NCI-H460 (cell line): ENCODE measurements around the gene APOBEC3A. TPM values are rescaled to one million over a fixed set of nuclear protein-coding genes. Genes with fewer than 3 reads are reported as not detected.
"Not testable (repeated sequence)": the region's sequence is repeated elsewhere in the genome, so short reads cannot be mapped to it uniquely, and the experiment has no call there.

Experiments
- DNase-seq: peaks from one replicate; pipeline ENCODE4 v3.0.0-alpha.2; 2016; ENCODE audit warnings: low read depth; ENCODE audit errors: extremely low read depth
- total RNA-seq: library from RNA; depleted of rRNA; stranded (reverse); fragments of >200 nt; shearing (Covaris generic); gene quantifications from 2 replicates; pipeline ENCODE4 v1.2.3, GENCODE V29; 2014

The APOBEC3A gene
- total RNA-seq, 1 experiment from 2014 or later, result not detected

DNA sequence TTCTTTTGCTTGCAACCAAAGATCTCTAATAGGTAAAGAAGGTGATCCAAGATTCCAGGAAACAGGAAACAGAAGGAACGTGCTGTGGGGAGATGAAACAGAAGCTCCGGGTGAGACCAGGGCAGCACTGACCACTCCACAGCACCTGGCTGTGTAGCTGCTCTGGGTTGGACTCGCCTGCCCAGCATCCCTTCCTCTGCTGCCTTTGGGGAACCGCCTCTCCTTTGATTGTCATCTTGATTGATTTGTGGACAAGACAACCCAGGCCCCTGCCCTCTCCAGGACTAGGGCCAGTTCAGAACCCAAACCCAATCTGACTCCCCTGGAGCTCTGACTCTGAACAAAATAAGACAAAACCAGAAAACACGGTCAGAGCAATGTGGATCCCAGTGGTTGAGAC is 14.7 kb upstream of the APOBEC3A start:
- DNase-seq, result no peak

DNA sequence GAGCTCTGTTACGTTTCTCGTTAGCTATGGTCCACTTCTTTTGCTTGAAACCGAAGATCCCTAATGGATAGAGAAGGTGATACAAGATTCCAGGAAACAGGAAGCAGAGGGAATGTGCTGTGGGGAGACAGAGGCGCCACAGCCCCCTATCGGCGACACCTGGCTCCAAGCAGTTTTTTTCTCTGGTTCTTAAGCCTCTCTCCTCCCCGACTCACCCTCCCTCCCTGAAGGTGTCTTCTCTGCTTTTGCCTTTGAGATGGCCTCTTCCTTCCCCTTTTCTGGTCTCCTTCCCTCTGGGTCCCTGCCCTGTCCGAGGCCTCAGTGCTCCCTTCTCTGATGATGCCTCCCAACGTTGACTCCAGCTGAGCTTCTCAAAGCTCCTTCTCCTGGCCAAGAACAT is 14.2 kb upstream of the APOBEC3A start:
- no peak for DNase-seq

DNA sequence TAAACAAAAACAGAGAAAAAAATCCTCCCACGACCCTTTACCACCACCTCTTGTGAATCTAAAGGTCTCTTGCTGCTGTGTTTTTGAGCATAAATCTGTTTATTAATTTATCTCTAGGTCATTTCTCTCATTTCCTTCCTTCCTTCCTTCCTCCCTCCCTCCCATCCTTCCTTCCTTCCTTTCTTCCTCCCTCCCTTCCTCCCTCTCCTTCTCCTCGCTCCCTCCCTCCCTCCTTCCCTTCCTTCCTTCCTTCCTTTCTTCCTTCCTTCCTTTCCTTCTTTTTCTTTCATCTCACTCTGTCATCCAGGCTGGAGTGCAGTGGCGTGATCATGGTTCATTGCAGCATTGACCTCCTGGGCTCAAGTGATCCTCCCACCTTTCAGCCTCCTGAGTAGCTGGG is 13.5 kb upstream of the APOBEC3A start:
- no peak for DNase-seq

DNA sequence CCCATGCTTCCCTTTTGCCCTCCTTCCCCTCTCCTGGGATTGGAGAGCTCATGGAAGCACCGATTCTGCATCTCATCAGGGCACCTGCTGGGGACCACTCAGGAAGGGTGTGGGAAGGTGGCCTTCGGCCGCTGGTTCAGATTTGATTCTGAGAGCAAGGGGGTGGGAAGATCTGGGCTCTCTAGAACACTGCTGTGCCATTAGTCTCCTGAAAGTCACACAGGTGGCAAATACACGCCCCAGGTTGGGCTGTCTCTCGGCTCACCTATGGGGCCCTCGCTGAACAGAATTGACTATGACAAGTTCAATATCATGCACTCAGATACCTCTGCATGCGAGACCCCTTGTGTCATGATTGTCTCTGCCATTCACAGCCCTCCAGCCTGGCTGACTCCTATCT is 12.8 kb upstream of the APOBEC3A start:
- no peak for DNase-seq

DNA sequence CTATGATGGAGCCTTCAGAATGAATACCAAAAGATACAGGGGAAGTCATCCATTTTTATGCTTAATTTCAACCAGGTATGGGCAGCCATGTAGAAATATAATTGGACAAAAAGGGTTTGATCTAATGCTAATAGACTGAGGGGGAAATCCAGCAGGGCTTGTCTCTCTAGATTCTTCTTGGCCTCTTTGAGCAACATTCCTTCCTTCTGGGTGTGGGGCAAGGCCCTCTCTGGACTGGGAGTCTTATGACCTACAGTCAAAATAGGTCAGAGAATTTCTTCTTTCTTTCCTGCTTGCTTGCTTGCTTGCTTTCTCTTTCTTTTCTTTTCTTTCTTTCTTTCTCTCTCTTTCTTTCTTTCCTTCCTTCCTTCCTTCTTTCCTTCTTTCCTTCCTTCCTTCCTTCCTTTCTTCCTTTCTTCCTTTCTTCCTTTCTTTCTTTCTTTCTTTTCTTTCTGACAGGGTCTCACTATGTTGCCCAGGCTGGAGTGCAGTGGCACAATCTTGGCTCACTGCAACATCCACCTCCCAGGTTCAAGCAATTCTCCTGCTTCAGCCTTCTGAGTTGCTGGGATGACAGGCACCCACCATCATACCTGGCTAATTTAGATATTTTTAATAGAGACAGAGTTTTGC is 11.6 kb upstream of the APOBEC3A start:
- not testable (repeated sequence) for DNase-seq

DNA sequence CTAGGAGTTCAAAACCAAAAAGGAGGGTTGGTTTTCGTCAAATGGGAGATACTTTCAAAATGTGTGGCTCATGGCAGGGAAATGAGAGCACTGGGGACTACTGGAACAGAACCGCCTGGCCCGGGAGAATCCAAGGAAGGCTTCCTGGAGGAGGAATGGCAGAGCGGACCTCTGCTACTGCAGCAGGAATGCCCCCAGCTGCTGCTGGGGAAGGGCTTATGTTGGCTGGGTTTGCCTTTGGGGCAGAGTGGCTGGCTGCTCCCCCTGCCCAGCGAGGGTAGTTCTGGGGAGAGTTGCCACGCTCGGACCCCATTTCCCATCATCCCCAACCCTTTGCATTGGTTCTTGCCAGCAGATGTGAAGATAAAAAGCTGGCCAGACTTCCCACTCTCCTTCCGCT is 10.6 kb upstream of the APOBEC3A start:
- DNase-seq, result no peak

DNA sequence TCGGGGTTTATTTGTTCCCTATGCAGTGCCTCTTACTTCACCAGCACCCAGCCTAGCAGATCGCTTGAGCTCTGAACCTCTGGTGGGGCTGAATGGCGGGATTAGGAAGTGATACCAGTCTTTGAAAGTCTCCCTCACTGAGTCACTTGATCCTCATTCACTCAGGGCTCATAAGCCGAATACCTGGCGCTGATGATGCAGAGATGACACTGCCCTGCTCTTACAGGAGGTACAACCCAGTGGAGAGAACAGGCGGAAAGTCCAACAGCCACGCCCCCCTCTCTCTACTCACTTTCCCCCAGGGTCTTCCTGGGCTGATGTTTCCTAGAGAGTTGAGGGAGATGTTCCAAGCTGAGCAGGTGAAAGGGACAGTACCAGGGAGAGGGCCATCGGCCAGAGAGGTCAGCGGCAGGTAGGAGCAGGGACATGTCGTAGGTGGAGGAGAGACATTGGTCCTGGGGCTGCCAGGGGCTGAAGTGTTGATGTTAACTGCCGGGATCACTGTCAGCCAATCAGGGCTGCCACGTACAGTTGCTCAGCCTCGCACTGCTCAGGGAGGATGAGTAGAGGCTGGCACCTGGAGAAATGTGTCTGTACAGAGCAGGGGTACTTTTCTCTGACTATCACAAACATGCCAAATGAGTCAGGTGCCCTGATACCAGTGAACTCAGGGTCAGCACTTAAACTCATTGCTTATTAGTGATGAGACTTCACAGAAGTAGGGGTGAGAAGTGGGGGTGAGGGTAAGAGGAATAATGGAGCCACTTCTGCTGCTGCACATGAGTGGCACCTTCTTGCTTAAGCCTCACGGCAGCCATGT is 9.9 kb upstream of the APOBEC3A start:
- no peak for DNase-seq

DNA sequence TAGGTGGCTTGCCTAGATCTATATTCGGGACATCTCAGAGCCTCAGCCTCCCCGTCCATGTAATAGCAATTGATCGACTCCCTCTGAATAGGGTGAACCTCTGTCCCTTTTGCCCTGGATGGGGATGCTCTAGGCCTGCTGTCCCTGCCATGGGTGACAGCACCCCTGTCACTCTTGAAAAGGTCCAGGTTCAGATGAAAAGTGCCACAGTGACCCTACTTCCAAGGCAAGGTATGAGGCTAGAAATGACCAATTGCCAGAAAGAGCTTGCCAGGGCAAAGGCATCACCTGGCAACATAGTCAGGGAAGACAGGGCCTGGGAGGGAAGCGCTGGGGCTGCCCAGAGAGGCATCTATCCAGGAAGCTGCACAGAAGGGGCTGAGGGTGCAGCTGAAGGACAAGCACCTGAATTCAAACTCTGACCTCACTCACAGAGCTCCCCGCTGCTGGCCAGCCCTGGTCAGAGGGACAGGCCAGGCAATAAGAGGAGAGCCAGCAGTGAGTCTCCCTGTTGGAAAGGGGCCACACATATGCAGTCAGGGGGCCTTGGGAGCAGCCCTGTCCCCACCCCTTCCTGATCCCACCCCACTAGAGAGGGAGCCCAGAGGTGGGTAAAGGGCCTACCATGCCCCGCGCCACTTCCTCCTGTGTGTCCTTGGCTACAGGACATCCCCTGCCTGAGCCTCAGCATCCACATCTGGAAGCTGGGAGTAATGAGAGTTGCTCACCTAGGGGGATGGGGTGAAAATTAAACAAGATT is 9.0 kb upstream of the APOBEC3A start:
- no peak for DNase-seq

DNA sequence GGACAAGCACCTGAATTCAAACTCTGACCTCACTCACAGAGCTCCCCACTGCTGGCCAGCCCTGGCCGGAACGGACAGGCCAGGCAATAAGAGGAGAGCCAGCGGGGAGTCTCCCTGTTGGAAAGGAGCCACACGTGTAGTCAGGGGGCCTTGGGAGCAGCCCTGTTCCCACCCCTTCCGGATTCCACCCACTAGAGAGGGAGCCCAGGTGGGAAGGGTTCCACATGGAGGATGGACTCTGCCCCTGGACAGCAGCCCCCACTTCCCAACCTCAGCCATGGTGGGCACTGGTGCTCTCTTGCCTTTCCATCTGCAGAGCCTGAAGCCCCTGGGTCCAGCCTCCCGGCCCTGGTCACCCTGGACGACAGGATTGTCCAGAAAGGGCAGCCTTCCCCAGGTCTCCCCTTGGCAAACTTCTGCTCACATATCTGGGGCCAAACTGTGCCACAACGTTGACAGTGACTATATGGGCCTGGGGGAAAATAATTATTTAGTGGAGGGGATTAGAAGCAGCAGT is 7.5 kb upstream of the APOBEC3A start:
- DNase-seq, result no peak

DNA sequence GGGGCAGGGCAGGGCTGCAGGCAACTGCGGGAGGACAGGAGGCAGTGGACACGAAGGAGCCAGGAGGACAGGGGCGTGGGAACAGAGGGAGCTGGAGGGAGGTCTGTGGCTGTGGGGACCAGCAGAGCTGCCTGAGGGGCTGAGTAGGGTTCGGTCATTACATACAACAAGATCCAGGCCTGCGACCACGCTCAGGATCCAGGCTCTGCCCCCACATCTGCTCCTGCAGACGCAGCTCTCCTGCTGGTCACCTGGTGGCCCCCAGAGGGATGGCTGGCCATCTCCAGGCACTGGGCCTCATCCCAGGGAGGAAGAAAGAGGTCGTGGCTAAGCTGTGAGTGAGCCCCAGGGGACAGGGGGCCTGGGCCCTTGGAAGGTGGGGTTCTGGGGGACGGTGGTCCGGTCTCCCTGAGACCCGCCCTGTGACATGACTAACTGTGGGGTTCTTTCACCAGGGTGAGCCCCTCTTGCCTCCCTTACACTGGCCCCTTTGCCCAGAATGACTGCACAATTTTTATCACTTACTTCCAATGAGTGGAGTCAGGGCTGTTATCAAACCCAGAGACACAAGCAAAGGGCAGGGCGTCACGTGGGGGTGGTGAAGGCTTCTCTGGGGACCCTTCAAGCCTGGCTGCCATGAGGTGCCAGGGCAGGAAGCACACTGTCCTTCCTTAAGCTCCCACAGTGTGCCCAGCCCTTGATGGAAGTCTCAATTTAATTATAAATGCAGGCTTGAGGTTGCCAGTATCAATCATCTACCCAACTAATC is 6.7 kb upstream of the APOBEC3A start:
- no peak for DNase-seq

DNA sequence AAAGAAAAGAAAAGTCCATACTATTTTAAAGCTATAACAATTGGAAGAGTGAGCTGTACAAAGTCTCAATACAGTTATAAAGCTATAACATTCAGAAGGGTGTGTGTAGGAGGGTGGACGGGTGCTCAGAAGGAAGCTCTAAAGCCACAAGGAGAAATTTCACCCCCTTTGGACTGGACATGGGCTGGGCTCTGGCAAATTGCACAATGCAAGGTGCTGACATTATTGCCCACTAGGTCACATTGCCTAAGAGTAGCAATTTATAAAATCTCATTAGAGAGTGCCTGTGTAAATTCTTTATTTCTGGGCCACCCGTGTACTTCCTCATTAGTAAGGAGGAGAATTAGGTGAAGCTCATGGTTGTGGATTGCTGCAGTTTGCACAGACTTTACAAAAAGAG is 5.7 kb upstream of the APOBEC3A start:
- DNase-seq, result no peak

DNA sequence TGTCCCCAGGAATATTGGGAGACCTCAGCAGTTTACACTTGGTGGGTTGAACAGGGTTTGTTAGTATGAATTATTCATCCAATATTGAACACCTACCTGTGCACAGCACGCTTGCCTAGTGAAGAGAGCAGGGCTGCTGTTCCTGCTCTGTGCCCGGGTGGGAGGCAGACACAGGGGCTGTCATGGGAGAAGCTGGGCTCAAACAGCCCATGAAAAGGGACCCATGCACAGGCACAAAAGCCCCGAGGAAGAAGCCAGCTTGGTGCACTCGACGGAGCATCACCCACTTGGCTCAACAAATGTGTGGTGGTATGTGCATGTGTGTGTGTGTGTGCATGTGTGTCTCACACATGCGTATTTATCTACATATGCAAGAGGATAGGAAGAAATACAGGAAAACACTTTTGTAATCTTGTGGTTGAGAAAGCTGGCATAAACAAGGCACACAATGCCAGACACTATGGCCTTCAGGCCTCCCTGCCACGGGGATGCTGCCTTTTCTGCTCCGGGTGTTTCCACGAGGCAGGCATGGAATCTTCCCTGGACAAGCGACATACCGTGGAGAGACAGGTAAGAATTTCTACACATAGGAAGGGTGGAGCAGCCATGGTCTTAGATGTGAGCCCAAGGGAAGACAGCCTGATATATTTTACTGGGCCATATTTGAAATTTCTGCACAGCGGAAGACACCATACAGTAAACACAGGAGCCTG is 5.0 kb upstream of the APOBEC3A start:
- DNase-seq, result no peak

DNA sequence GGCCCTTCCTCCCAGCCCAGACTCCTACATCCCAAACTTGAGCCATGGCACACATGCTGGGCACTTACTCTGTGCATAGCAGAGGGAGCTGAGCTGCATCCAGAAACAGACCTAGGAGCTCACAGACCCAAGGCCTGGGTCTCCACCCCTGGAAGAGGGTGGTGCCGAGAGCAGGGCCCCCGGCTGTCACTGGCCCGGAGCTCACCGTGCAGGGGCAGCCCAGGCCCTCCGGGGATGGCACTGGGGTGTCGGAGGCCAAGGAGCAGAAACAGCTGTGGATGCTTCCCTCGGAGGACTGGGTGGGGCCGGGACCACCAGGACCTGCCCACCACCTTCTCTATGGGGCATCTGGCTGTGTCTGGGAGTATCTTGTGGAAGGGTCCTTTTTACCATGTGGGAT is 4.3 kb upstream of the APOBEC3A start:
- no peak for DNase-seq

DNA sequence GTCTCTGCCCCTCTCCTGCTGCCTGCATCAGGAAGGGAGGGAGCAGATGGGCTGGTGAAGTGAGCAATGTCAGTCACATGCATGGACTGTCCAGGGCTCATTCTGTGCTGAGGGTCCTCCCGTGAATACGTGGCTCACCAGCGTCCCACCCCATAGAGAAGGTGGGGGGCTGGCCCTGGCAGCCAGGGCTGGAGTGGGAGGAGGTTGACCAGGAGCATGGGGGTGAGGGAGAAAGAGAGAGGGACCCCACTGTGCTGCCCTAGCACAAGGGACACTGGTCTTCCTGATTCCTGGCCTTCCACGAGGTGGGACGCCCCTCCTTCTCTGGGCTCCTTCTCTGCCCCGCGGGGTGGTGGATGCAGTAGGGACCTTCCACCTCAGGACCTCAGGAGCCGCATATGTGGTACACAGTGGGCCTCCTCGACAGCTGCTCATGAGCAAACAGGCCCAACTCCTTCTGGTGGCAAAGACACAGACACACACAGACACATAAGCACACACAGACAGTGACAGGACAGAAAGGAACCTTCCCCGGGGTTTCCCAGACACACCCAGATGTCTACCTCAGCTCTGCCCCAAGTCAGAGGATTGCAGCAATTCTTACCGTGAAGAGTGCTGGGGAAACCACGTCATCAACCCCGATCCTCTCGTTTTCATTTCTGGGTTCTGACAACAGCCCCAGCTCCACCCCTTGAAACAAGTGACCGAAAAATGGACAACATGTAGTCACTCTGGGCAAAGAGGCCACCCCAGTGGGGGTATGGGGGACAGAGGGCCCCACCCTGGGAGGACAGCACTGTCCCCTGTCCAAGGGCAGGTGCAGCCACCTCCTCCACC is 3.6 kb upstream of the APOBEC3A start:
- DNase-seq, result no peak

DNA sequence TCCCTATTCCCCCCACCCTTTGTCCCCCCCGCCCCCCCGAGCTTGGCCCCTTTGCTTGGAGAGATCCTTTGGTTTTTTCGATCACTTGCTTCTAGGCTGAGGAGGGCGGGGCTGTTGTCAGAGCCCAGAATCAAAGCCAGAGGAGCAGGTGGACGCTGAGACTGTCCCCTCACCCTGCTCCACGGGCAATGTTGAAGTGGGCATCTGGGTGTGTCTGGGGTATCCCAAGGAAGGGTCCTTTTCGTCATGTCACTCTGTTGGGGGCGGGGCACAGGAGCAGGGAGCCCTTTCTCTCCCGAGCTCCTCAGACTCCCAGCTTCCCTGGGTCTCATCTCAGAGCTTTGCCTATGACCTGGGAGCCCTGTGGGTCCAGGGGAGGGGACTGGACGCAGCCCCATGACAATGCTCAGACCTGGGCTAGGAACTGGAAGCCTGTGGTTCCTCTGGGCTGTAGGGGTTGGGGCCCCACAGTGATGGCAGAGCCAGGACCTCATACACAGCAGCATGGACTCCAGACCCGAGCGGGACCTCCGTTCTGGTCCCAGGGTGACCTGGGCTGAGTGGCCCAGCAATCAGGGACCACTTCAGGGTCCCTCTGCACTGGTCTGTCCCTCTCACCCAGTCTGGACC is 2.9 kb upstream of the APOBEC3A start:
- DNase-seq, result no peak

DNA sequence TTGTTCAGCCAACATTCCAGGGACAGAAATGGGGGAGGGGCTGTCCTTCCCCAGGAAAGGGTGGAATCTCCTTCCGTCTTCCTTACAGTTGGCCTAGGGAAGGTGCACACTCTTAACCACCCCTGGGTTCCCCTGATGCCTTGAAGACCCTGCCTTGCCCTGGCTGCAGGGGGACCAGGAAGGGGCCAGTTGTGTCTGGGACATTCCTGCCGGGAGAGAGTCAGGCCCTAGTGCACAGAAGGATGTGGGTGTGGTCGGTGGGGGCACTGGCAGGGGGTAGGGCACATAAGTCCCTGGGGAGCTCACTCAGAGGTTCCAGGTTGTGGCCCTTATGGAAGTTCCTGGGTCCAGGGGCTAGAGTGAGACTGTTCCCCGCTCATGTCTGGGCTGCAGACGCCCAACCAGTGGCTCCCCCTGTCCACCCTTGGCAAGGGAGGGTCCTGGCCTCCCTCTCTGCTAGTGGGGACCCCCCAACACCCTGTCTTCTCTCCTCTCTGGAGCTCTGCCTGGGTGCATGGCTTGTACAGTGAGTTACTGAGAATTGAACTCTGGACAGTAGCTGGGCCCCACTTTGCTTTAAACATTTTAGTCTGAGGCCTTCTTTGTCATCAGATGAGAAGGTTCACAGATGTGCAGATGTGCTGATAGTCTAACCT is 2.0 kb upstream of the APOBEC3A start:
- DNase-seq, result no peak

DNA sequence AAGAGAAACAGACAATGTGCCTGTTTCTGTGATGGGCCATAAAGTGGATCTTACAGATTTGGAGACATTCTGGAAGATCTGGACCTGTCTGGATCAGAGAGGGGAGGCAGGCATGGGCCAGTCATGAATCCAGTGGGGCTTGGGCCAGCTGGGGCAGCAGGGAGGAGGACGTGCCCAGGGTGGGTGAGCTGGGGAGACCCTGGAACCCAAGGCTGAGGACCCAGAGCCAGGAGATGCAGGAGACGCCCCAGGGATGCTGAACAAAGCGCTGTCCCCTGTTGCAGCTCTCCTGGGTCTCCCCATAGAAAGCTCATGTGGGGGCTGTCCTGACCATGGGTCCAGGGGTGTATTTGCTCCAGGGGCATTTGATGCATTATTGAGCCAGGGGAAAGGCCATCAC is 1.5 kb upstream of the APOBEC3A start:
- DNase-seq, result no peak

DNA sequence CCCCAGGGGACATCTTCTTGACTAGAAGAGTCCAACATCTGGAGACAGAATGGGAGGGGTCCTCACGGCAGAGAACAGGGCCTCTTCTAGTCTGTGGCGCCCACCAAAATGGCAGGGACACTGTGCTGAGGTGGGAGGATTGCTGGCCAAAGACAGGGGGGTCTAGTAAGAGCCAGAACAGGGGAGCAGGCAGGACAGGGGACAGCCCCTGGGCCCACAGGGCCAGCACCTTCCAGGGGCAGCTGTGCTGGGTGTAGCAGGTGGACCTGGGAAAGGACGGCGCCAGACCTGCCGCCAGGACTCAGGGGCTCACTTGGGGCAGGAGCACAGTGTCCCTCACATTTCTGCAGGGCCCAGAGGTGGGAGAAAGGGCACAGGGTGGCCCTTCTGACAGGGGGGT is 858 bp upstream of the APOBEC3A start:
- no peak for DNase-seq
